ENCODE data around the gene NINJ1.

Gene NINJ1

GRCh38 chr9:93169444-93169843 lies 35.4 kb upstream of the NINJ1 start:
- no peak for DNase-seq (ENCODE audit: extremely low read depth, low read depth)
- H3K4me3 ChIP-seq (replicated peaks; ENCODE audit: low read depth, low read length), result no peak overlapping the region
- no peak for TF ChIP-seq CTCF (IDR thresholded peaks at IDR 0.05; ENCODE audit: low read depth, low read length, missing control alignments)

- TF ChIP-seq CTCF (IDR thresholded peaks at IDR 0.05; ENCODE audit: low read depth, low read length, missing control alignments), result no peak
- H3K4me3 ChIP-seq (replicated peaks; ENCODE audit: low read depth, low read length), result no peak overlapping the region
- DNase-seq (ENCODE audit: extremely low read depth, low read depth), result no peak
Measured at GRCh38 chr9:93168581-93168980, 34.5 kb upstream of the NINJ1 start.

DNA sequence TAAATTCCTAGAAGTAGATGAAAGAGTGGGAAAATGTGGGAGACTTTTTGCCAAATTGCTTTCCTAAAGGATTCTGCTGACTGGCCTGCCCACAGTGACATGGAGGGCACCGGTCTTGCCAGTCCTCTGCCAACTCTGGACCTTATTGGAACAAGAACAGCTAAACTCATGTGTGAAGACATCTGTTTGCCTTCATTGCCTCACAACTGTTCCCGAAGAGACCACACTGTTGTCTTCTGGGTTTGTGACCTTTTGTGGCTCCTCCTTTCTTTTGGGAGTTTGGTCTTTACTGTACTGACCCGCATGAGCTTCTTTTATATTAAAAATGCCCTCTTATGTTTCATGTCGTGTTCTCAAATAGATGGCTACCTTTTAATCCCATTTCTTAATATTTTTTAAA lies 33.8 kb upstream of the NINJ1 start:
- DNase-seq (ENCODE audit: extremely low read depth, low read depth), result no peak
- TF ChIP-seq CTCF (IDR thresholded peaks at IDR 0.05; ENCODE audit: low read depth, low read length, missing control alignments), result no peak
- H3K4me3 ChIP-seq (replicated peaks; ENCODE audit: low read depth, low read length), result no peak overlapping the region

DNA sequence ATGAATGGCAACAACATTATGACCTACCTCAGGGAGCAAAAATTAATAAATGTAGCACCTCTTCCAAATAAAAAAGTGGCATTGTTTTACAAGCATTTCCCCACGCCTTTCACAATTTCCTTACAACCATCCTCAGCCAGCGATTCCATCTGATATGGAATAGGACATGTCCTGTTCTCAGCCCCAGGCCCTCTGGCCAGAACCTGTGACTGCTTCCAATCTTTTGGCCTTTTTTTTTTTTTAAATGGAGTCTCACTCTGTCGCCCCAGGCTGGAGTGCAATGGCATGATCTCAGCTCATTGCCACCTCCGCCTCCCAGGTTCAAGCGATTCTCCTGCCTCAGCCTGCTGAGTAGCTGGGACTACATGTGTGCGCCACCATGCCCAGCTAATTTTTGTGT lies 33.1 kb upstream of the NINJ1 start:
- no peak for TF ChIP-seq CTCF (IDR thresholded peaks at IDR 0.05; ENCODE audit: low read depth, low read length, missing control alignments)
- H3K4me3 ChIP-seq (replicated peaks; ENCODE audit: low read depth, low read length), result no peak overlapping the region
- no peak for DNase-seq (ENCODE audit: extremely low read depth, low read depth)

DNA sequence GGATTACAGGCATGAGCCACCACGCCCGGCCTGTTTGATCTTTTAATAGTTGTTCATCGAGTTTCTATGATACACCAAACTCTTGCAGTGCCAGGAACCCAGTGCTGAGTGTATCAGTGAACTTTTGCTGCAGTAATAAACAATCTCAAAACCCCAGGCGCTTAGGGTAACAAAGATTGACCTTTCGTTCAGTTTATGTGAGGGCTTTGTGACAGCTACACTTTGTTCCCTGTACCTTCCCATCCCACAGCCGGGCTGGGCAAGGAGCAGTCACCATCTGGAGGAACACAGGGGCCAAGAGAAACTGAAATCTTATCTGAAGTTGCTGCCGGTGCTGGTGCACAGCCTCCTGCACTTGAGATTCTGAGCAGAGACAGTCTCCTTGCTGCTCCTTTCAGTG lies 32.6 kb upstream of the NINJ1 start:
- no peak for DNase-seq (ENCODE audit: extremely low read depth, low read depth)
- H3K4me3 ChIP-seq (replicated peaks; ENCODE audit: low read depth, low read length), result no peak overlapping the region

GRCh38 chr9:93164085-93164484 lies 30.0 kb upstream of the NINJ1 start:
- TF ChIP-seq CTCF (IDR thresholded peaks at IDR 0.05; ENCODE audit: low read depth, low read length, missing control alignments), result no peak
- no peak overlapping the region for H3K4me3 ChIP-seq (replicated peaks; ENCODE audit: low read depth, low read length)
- DNase-seq (ENCODE audit: extremely low read depth, low read depth), result no peak

More for the DNA sequence above, 32.6 kb upstream of the NINJ1 start:
- TF ChIP-seq CTCF (IDR thresholded peaks at IDR 0.05; ENCODE audit: low read depth, low read length, missing control alignments), result no peak

GRCh38 chr9:93161786-93162562 lies 27.9 kb upstream of the NINJ1 start:
- H3K4me3 ChIP-seq (replicated peaks; ENCODE audit: low read depth, low read length), result no peak overlapping the region
- TF ChIP-seq CTCF (IDR thresholded peaks at IDR 0.05; ENCODE audit: low read depth, low read length, missing control alignments), result no peak
- DNase-seq (ENCODE audit: extremely low read depth, low read depth), result no peak

Data from HFF-Myc (cell line).